GDM1 (cell line): Measurements from ENCODE around the gene AADAC.
"Not testable (repeated sequence)": the region's sequence is repeated elsewhere in the genome, so short reads cannot be mapped to it uniquely, and the experiment has no call there.

Experiments
- DNase-seq: peaks from one replicate; lab custom pipeline; 2025; lab: John Stamatoyannopoulos, UW

AADAC gene

GRCh38 chr3:151859233-151859673 lies 45.3 kb downstream of the AADAC start:
- no peak for DNase-seq

DNA sequence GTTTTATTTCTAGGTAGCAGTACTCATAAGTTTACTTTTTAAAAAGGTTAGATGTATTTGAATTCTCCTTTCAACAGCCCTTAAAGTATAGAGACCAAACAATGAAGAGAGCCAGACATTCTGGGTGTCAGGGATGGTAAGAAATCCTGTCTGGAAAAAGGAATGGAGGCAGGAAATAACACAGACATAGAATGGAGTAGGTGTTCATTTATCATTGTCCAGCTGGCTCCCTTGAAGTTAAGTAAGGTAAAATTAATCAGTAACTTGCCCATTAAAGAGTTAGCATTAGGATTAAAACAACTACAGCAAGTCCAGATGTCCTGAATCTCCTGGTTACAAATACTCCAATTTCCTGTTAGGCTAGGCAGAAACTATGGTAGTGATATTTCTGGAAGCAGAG lies 46.0 kb downstream of the AADAC start:
- no peak for DNase-seq

- no peak for DNase-seq
Measured at GRCh38 chr3:151863611-151864010, 49.7 kb downstream of the AADAC start.

DNA sequence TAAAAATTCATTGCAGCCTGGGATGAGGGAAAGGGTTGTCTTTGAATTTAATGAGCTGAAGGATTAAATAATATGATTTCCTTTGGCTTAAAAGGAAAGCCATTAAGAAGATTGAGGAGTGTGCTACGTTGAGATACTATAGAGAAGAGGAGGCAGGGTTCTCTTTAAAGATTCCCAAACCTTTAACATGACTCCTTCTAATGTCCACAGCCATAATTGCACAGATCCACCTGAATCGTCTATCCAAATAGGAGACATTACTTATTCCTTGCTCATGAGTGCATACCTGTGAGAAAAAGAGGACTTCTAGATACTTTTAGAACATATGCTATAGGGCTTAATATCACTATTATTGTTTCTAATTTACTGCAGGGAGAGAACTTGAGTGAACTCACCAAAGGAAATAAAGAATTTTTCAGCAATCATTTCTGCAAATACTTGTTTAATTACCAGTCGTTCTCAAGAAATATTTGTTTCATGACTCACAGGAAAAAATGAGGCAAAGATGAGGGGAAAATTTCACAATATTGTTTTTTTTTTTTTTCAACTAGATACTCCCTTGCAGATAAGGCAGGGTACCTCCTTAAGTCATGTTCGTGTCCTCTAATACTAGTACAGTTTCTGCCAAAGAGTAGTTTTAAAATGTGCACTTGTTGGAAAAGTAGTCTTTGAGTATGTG lies 50.6 kb downstream of the AADAC start:
- no peak for DNase-seq

GRCh38 chr3:151866711-151867410 lies 52.9 kb downstream of the AADAC start:
- DNase-seq: no peak

GRCh38 chr3:151867666-151868065 lies 53.8 kb downstream of the AADAC start:
- DNase-seq: no peak

GRCh38 chr3:151869181-151869580 lies 55.3 kb downstream of the AADAC start:
- no peak for DNase-seq

GRCh38 chr3:151871639-151872468 lies 57.9 kb downstream of the AADAC start:
- peak; percentile 92 for DNase-seq

DNA sequence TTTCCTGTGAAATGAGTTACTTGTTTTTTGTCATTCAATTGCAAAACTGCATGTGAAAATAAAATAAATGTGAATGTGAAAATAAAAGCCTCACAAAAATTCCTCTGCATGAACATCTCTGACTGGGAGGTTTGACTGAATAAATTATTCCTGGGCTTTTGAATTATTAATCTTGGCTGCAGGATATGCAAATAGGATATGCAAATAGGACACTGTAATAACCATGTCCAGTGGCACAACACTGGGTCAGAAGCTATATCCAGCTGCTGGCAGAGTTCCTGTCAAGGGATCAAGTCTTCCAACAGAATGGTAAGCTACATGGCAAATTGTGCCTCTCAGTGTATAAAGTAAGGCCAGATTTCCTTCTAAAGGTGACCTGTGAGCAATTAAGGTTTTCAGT lies 59.5 kb downstream of the AADAC start, which contains the start of gene SUCNR1:
TSS of gene SUCNR1 (plus strand) at position 246 of the 400 bp plus-strand sequence. CDS start 6,250 bp downstream, outside the sequence.
- no peak for DNase-seq

DNA sequence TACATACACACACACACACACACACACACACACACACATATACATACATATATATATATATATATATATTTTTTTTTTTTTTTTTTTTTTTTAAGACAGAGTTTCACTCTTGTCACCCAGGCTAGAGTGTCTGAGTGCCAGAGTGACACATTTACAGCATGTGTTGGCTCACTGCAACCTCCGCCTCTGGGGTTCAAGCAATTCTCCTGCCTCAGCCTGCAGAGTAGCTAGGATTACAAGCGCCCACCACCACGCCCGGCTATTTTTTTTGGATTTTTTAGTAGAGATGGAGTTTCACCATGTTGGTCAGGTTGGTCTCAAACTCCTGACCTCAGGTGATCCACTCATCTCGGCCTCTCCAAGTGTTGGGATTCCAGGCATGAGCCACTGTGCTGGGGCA lies 60.2 kb downstream of the AADAC start:
- not testable (repeated sequence) for DNase-seq

DNA sequence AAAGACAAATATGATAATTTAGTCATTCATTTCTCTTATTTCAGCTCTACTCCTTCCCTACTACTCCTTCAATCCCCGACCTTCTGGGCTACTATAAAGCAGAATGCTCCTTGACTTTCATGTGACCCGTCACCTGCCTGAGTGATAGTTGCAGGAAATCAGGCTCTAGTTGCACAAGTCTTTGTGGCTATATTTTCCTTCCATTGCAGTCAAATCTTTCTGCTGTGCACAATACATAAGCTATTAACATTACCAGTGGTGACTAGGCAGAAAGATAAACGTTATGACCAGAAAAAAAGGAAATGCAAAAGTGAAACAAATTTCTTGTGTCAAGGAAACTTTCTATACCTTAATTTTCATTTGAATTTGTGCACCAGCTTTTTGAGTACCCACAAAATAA lies 61.8 kb downstream of the AADAC start:
- peak; percentile 62 for DNase-seq

GRCh38 chr3:151877269-151877668 lies 63.4 kb downstream of the AADAC start:
- DNase-seq: no peak
